ENCODE data around the gene RASSF8. TPM values are rescaled to one million over a fixed set of nuclear protein-coding genes. Genes with fewer than 3 reads are reported as not detected.
A peak's percentile ranks its signal among the peaks of the same experiment; 100 is the strongest.

The RASSF8 gene
- total RNA-seq, 1 donor from 2014 or later = 33.7 TPM

DNA sequence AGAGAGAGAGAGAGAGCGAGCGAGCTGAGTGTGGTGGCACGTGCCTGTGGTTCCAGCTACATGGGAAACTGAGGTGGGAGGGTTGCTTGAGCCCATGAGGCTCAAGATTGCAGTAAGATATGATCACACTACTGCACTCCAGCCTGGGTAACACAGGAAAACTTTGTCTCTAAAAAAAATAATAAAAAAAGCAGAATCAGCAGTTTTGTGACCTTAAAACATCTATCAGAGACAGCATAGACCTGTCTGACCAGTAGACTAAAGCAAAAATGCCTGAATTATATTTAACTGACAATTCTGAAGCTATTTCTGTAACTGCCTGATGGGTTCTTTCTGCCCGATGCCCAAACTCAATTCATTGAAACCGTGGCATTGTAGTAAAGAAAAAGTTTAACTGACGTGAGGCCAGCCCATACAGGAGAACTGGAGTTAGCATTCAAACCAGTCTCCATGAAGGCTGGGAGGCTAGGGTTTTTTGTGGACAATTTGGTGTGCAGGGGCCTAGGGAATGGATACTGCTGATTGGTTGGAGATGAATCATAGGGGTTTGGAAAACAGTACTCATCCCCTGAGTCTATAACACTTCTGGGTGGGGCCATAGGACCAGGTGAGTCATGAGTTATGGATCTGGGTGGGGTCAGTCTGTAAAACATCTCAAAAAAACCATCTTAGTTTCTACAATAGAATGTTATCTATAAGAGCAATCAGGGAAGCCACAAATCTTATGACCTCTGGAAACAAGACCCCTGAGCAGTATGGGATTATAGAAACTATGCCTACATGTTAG lies 8.0 kb upstream of the RASSF8 start:
- intact Hi-C loops (cut with micrococcal nuclease) = no loop called here
- Histone ChIP-seq H3K36me3 (peaks cover 19% of the 10 kb centered on the region), H3K4me3 (no peak overlapping the region), H3K9me3 (replicated peaks) (no peaks in the 10 kb centered on the region), H3K27me3 (ENCODE audit: low read depth) (no peaks in the 10 kb centered on the region), H3K4me1 (no peaks in the 10 kb centered on the region), H3K27ac (replicated peaks) (no peak overlapping the region)
- no peak for TF ChIP-seq CTCF (IDR thresholded peaks at IDR 0.05; ENCODE audit: borderline replicate concordance)
- DNase-seq = no peak

GRCh38 chr12:25957793-25958427 lies 572 bp upstream of the RASSF8 start:
- H3K9me3 ChIP-seq (replicated peaks) = no peaks in the 10 kb centered on the region
- H3K36me3 ChIP-seq = peaks cover 14% of the 10 kb centered on the region
- no peaks in the 10 kb centered on the region for H3K27me3 ChIP-seq (ENCODE audit: low read depth)
- H3K27ac ChIP-seq (replicated peaks) = peak overlapping the region; percentile 99
- no peak for DNase-seq
- peaks cover 46% of the 10 kb centered on the region for H3K4me1 ChIP-seq
- peak overlapping the region; percentile 90 for H3K4me3 ChIP-seq
- TF ChIP-seq CTCF (IDR thresholded peaks at IDR 0.05; ENCODE audit: borderline replicate concordance) = no peak
- intact Hi-C loops (cut with micrococcal nuclease) = no loop called here

DNA sequence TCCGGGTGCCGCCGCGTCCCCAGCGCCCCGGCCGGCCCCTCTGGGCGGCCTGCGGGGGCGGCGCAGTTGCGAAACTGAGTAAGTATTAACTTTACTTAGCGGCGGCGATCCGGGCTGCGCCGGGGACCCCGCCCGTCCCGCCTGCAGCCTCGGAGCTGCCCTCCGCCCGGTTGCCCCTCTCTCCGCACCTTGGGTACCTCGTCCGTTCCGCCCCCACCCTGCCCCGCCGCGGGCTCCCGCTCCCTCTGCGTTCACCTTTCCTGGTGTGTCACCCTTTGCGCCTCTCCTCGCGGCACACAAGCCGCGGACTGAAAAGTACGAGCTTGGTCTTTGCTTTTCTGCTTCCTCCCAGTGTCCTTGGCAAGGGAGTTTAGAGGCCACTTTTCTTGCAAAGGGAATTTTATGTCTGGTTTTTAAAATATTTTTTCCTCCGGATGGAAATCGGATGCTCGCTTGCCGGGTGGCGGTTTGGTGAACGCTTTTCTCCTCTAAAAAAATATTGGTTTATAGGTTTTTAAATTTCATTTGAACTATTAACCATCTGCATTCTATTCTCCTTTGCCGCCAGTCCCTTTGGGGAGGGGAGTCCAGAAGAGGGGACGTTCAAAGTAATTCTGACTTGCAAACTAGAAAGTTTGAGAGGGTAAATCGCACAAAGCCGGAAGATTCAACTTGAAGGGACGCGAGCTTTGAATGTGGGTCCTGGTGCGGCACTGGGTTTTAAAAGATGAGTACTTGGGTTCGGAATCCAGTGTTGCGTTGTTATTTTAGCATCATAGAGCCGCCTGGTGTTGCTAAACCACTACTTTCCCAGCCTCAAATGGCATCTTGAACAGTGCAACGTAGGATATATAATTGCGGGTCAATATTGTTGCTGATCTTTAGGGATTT lies 834 bp downstream of the RASSF8 start:
- Histone ChIP-seq H3K27me3 (ENCODE audit: low read depth) (no peaks in the 10 kb centered on the region), H3K4me1 (peaks cover 59% of the 10 kb centered on the region), H3K9me3 (replicated peaks) (no peaks in the 10 kb centered on the region), H3K4me3 (peak overlapping the region; percentile 90), H3K36me3 (peaks cover 8% of the 10 kb centered on the region), H3K27ac (replicated peaks) (peak overlapping the region; percentile 99)
- DNase-seq = peak; percentile 45
- no peak for TF ChIP-seq CTCF (IDR thresholded peaks at IDR 0.05; ENCODE audit: borderline replicate concordance)
- intact Hi-C loops (cut with micrococcal nuclease) = no loop called here

DNA sequence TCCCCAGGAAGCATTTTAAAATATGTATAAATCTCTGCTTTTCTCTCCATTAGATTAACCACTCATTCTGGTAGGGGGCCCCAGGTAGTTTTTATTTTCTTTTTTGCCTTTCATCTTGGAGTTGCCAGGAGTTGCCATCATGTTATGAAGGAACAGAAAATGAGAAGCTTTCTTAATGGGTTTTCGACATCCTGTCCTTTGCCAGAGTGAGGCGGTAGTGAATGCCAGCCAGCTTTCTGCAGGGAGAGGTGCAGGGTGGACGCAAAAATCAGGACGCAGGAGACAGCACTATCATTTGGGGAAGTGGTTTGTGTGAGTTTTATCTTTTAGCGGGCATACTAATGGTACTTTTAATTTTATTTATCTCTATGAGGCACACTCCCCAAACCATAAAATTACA lies 1.7 kb downstream of the RASSF8 start:
- peak; percentile 29 for DNase-seq
- H3K4me3 ChIP-seq = peak overlapping the region; percentile 90
- H3K27me3 ChIP-seq (ENCODE audit: low read depth) = no peaks in the 10 kb centered on the region
- H3K9me3 ChIP-seq (replicated peaks) = no peaks in the 10 kb centered on the region
- peak overlapping the region; percentile 99 for H3K27ac ChIP-seq (replicated peaks)
- H3K36me3 ChIP-seq = peaks cover 2% of the 10 kb centered on the region
- intact Hi-C loops (cut with micrococcal nuclease) = no loop called here
- peaks cover 59% of the 10 kb centered on the region for H3K4me1 ChIP-seq
- TF ChIP-seq CTCF (IDR thresholded peaks at IDR 0.05; ENCODE audit: borderline replicate concordance) = no peak

DNA sequence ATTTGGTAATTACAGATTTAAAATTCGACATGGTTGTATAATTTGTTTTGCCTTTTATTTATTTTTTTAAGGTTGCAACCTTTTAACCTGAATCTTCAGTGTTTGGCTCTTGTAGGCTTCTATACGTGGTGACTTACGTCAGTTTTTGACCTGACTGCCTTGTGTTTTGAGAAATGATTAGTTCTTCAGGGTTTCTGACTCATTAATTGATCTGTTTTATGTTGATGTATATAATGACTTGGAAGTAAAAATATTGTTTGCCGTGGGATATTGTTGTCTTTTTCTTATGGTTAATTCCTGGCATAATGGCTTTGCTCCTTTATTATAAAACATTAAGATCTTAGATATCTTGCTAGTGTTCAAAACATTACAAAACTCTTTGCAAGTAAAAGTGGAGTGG lies 2.5 kb downstream of the RASSF8 start:
- H3K36me3 ChIP-seq = no peaks in the 10 kb centered on the region
- H3K27ac ChIP-seq (replicated peaks) = no peak overlapping the region
- no peaks in the 10 kb centered on the region for H3K9me3 ChIP-seq (replicated peaks)
- DNase-seq = no peak
- H3K4me1 ChIP-seq = peaks cover 59% of the 10 kb centered on the region
- TF ChIP-seq CTCF (IDR thresholded peaks at IDR 0.05; ENCODE audit: borderline replicate concordance) = no peak
- H3K27me3 ChIP-seq (ENCODE audit: low read depth) = no peaks in the 10 kb centered on the region
- intact Hi-C loops (cut with micrococcal nuclease) = no loop called here
- no peak overlapping the region for H3K4me3 ChIP-seq

All from left ventricle myocardium inferior (tissue), 1 donor.